Chondrocyte (in vitro differentiated cells): ENCODE measurements around the gene SLC39A6. TPM values are rescaled to one million over a fixed set of nuclear protein-coding genes. Genes with fewer than 3 reads are reported as not detected.

Experiments used
- DNase-seq: peaks from one replicate; pipeline ENCODE4 v3.0.0; 2021; ENCODE audit warnings: mixed read lengths, low spot score
- H3K27ac Mint-ChIP-seq: one replicate; pipeline ENCODE4 v1.8.0; 2021; ENCODE audit warnings: mild to moderate bottlenecking, moderate library complexity, mixed read lengths; ENCODE audit not compliant: unreplicated experiment
- H3K27me3 Mint-ChIP-seq: 2 replicates; pipeline ENCODE4 v1.8.0; 2021; ENCODE audit warnings: low read depth, mixed read lengths
- H3K36me3 Mint-ChIP-seq: 2 replicates; pipeline ENCODE4 v1.8.0; 2021; ENCODE audit warnings: low read depth, mixed read lengths
- H3K4me1 Mint-ChIP-seq: 2 replicates; pipeline ENCODE4 v1.8.0; 2021; ENCODE audit warnings: low read depth, mild to moderate bottlenecking, mixed read lengths
- H3K4me3 Mint-ChIP-seq: one replicate; pipeline ENCODE4 v1.8.0; 2021; ENCODE audit warnings: mild to moderate bottlenecking, moderate library complexity, mixed read lengths; ENCODE audit not compliant: unreplicated experiment
- H3K9me3 Mint-ChIP-seq: 2 replicates; pipeline ENCODE4 v1.8.0; 2021; ENCODE audit warnings: low read depth, mixed read lengths
- CTCF ChIP-seq: fragments of 200-600 bp; sonication (generic); IDR thresholded peaks from 2 replicates; pipeline ENCODE4 v1.5.0; 2021; ENCODE audit warnings: antibody characterized with exemption, mild to moderate bottlenecking, moderate library complexity
- total RNA-seq: library from RNA; stranded (reverse); gene quantifications from 3 replicates; pipeline ENCODE4 v1.2.1, GENCODE V29; 2021

Gene SLC39A6
- total RNA-seq, 1 donor from 2014 or later: 86.4 TPM

- peak overlapping the region; percentile 0 for H3K4me3 Mint-ChIP-seq
- peaks cover 35% of the 10 kb centered on the region for H3K4me1 Mint-ChIP-seq
- peak overlapping the region; percentile 78 for H3K27ac Mint-ChIP-seq
- H3K27me3 Mint-ChIP-seq: no peaks in the 10 kb centered on the region
- H3K9me3 Mint-ChIP-seq: no peaks in the 10 kb centered on the region
- no peak for TF ChIP-seq CTCF
- no peak for DNase-seq
- H3K36me3 Mint-ChIP-seq: peaks cover 36% of the 10 kb centered on the region
Observed at GRCh38 chr18:36152781-36153180, 23.6 kb upstream of the SLC39A6 start.

GRCh38 chr18:36149514-36150289, 20.6 kb upstream of the SLC39A6 start:
- H3K4me3 Mint-ChIP-seq: no peak overlapping the region
- peaks cover 36% of the 10 kb centered on the region for H3K36me3 Mint-ChIP-seq
- DNase-seq: no peak
- no peak overlapping the region for H3K27ac Mint-ChIP-seq
- no peaks in the 10 kb centered on the region for H3K9me3 Mint-ChIP-seq
- TF ChIP-seq CTCF: no peak
- no peaks in the 10 kb centered on the region for H3K27me3 Mint-ChIP-seq
- H3K4me1 Mint-ChIP-seq: peaks cover 19% of the 10 kb centered on the region

DNA sequence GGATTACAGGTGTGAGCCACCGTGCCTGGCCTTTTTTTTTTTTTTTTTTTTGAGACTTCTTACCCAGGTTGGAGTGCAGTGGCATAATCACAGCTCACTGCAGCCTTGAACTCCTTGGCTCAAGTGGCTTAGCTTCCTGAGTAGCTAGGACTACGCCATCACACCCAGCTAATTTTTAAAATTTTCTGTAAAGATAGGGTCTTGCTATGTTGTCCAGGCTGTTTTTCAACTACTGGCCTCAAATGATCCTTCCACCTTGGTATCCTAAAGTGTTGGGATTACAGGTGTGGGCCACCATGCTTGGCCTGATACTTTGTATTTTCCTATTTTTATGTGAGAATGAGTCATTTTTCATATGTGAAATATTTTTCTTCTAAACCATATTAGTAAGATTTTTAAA, 14.3 kb upstream of the SLC39A6 start:
- Mint-ChIP-seq H3K4me3 (no peak overlapping the region), H3K9me3 (no peaks in the 10 kb centered on the region), H3K36me3 (peaks cover 25% of the 10 kb centered on the region), H3K27ac (no peak overlapping the region), H3K4me1 (no peaks in the 10 kb centered on the region), H3K27me3 (no peaks in the 10 kb centered on the region)
- DNase-seq: no peak
- no peak for TF ChIP-seq CTCF

- H3K27me3 Mint-ChIP-seq: no peaks in the 10 kb centered on the region
Observed at GRCh38 chr18:36142751-36143150, 13.6 kb upstream of the SLC39A6 start.

GRCh38 chr18:36141576-36141975, 12.4 kb upstream of the SLC39A6 start:
- no peak overlapping the region for H3K4me3 Mint-ChIP-seq
- DNase-seq: no peak
- H3K4me1 Mint-ChIP-seq: no peaks in the 10 kb centered on the region
- H3K27me3 Mint-ChIP-seq: no peaks in the 10 kb centered on the region
- no peaks in the 10 kb centered on the region for H3K9me3 Mint-ChIP-seq
- H3K36me3 Mint-ChIP-seq: peaks cover 26% of the 10 kb centered on the region
- no peak overlapping the region for H3K27ac Mint-ChIP-seq
- no peak for TF ChIP-seq CTCF

More at GRCh38 chr18:36142751-36143150, 13.6 kb upstream of the SLC39A6 start:
- Mint-ChIP-seq H3K4me1 (no peaks in the 10 kb centered on the region), H3K36me3 (peaks cover 25% of the 10 kb centered on the region), H3K9me3 (no peaks in the 10 kb centered on the region), H3K27ac (no peak overlapping the region), H3K4me3 (no peak overlapping the region)
- no peak for TF ChIP-seq CTCF
- DNase-seq: no peak
